ENCODE data around the gene KRT2.

DNA sequence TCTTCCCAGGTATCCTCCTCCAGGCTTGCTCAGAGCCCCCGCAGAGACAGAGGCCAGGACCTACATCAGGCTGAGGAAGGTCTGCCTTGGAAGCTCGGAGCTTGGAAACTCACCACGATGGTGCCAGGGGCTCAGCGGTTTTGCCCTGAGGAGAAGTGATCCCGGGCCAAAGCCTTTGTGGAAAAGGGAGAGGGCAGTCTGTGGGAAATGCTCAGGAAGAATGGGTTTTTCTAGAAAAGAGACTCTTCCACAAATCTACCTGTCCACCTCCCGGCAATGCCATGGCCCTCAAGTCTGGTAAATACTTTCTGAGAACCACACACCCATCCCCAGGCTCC is 8.0 kb downstream of the KRT2 start:
- TF ChIP-seq CSDC2 (CRISPR knock-in tag; IDR thresholded peaks at IDR 0.05) (no peak), TOX (CRISPR knock-in tag; IDR thresholded peaks at IDR 0.05; ENCODE audit: borderline replicate concordance) (no peak), PATZ1 (CRISPR knock-in tag; IDR thresholded peaks at IDR 0.05; ENCODE audit: borderline replicate concordance) (no peak), CREB5 (CRISPR knock-in tag; IDR thresholded peaks at IDR 0.05; ENCODE audit: low read depth) (no peak), TCF4 (CRISPR knock-in tag; IDR thresholded peaks at IDR 0.05; ENCODE audit: borderline replicate concordance) (no peak), ZFP3 (CRISPR knock-in tag; IDR thresholded peaks at IDR 0.05) (no peak)
